H1 (cell line): ENCODE data around the gene PPP2R3B. TPM values are rescaled to one million over a fixed set of nuclear protein-coding genes. Genes with fewer than 3 reads are reported as not detected.

Experiments
- CTCF ChIA-PET: fragments of 300-600 bp; sonication (Branson Sonifier 250); formaldehyde crosslinking; loops from one replicate; lab custom pipeline; 2021; ENCODE audit not compliant: partially characterized antibody; lab: Charles Lee
- POLR2A ChIA-PET: fragments of 300-600 bp; sonication (Branson Sonifier 250); formaldehyde crosslinking; loops from one replicate; lab custom pipeline; 2021; ENCODE audit warnings: inconsistent platforms; ENCODE audit not compliant: partially characterized antibody; lab: Charles Lee
- DNase-seq, 2 experiments: peaks; one replicate each; pipeline versions ENCODE4 v3.0.0 to v3.0.0-alpha.2; 2010 to 2022; ENCODE audit warnings: low spot score in 2 of 2, low read depth in 1 of 2, mixed read lengths in 1 of 2
- FAIRE-seq: peaks from 2 replicates; lab custom pipeline; 2011; peaks lifted over from hg19 to GRCh38; lab: Jason Lieb, UNC
- H2AFZ ChIP-seq: 2 replicates; pipeline ENCODE4 v1.8.1; 2012; ENCODE audit warnings: low read length, inconsistent platforms
- H2AK5ac ChIP-seq: 2 replicates; pipeline ENCODE4 v1.6.1; 2013; ENCODE audit warnings: low read depth, low read length
- H2BK120ac ChIP-seq: replicated peaks from 2 replicates; pipeline ENCODE3; 2013; ENCODE audit warnings: low read depth, low read length, inconsistent platforms
- H2BK12ac ChIP-seq: 2 replicates; pipeline ENCODE4 v1.6.1; 2013; ENCODE audit warnings: low read depth, low read length
- H2BK15ac ChIP-seq: 2 replicates; pipeline ENCODE4 v1.6.1; 2013; ENCODE audit warnings: low read length
- H2BK20ac ChIP-seq: 2 replicates; pipeline ENCODE4 v1.6.1; 2013; ENCODE audit warnings: low read length
- H2BK5ac ChIP-seq: 2 replicates; pipeline ENCODE4 v1.6.1; 2013; ENCODE audit warnings: low read depth, low read length
- H3K14ac ChIP-seq: 2 replicates; pipeline ENCODE4 v1.6.1; 2013; ENCODE audit warnings: inconsistent platforms; ENCODE audit not compliant: insufficient read length
- H3K18ac ChIP-seq: 2 replicates; pipeline ENCODE4 v1.6.1; 2013; ENCODE audit warnings: low read length; ENCODE audit errors: extremely low read depth
- H3K23ac ChIP-seq: 2 replicates; pipeline ENCODE4 v1.6.1; 2013; ENCODE audit warnings: inconsistent platforms; ENCODE audit not compliant: insufficient read length
- H3K23me2 ChIP-seq: 2 replicates; pipeline ENCODE4 v1.6.1; 2013; ENCODE audit warnings: low read depth, low read length
- H3K27ac ChIP-seq: 2 replicates; pipeline ENCODE4 v1.6.1; 2011; ENCODE audit warnings: low read depth, low read length, inconsistent platforms
- H3K27me3 ChIP-seq, 4 experiments: replicated peaks in 1 of 4; 1 replicate in 1 of 4; 2 replicates in 3 of 4; pipeline versions ENCODE4 v1.6.1 to v1.8.1; 2011 to 2013; ENCODE audit warnings: low read length in 3 of 4, mild to moderate bottlenecking in 3 of 4, inconsistent platforms in 2 of 4, mixed read lengths in 2 of 4, moderate library complexity in 1 of 4; ENCODE audit not compliant: control insufficient read depth in 3 of 4, insufficient read depth in 3 of 4; ENCODE audit errors: extremely low read depth in 1 of 4
- H3K36me3 ChIP-seq, 4 experiments: 2 replicates each; pipeline versions ENCODE4 v1.6.1 to v1.8.1; 2011 to 2013; ENCODE audit warnings: mild to moderate bottlenecking in 4 of 4, low read length in 3 of 4, moderate library complexity in 2 of 4, control low read depth in 1 of 4, inconsistent platforms in 1 of 4; ENCODE audit not compliant: insufficient read depth in 4 of 4, control insufficient read depth in 2 of 4
- H3K4ac ChIP-seq: replicated peaks from 2 replicates; pipeline ENCODE3; 2013; ENCODE audit warnings: low read length, low read depth, mixed read lengths, inconsistent platforms; ENCODE audit not compliant: insufficient read length
- H3K4me1 ChIP-seq, 4 experiments: replicated peaks in 1 of 4; 1 replicate in 1 of 4; 2 replicates in 3 of 4; pipeline versions ENCODE4 v1.6.1 to v1.8.1; 2011 to 2013; ENCODE audit warnings: low read length in 3 of 4, inconsistent platforms in 2 of 4, mixed read lengths in 1 of 4; ENCODE audit not compliant: insufficient read depth in 4 of 4, control insufficient read depth in 3 of 4
- H3K4me2 ChIP-seq, 2 experiments: 2 replicates each; pipeline versions ENCODE4 v1.6.1 to v1.8.1; 2011 to 2013; ENCODE audit warnings: low read depth in 2 of 2, low read length in 2 of 2, control low read depth in 1 of 2, inconsistent platforms in 1 of 2, mild to moderate bottlenecking in 1 of 2; ENCODE audit not compliant: insufficient read depth in 1 of 2
- H3K4me3 ChIP-seq, 4 experiments: fragments of 200-600, 300-600 bp in 1 of 4; sonication (generic), shearing (Covaris generic), sonication (Bioruptor Twin) in 1 of 4; 2 replicates each; pipeline versions ENCODE4 v1.5.1 to v1.8.1; 2011 to 2016; ENCODE audit warnings: low read length in 4 of 4, low read depth in 3 of 4, control low read depth in 2 of 4, inconsistent platforms in 2 of 4, mild to moderate bottlenecking in 2 of 4, mixed read lengths in 1 of 4, moderate library complexity in 1 of 4; ENCODE audit not compliant: insufficient read depth in 2 of 4; ENCODE audit errors: extremely low read depth in 1 of 4
- H3K56ac ChIP-seq: replicated peaks from 2 replicates; pipeline ENCODE3; 2013; ENCODE audit warnings: low read depth, mild to moderate bottlenecking, mixed read lengths, low read length, inconsistent platforms; ENCODE audit not compliant: insufficient read length
- H3K79me1 ChIP-seq: 2 replicates; pipeline ENCODE4 v1.6.1; 2013; ENCODE audit warnings: low read depth, low read length, control low read depth
- H3K79me2 ChIP-seq, 2 experiments: 2 replicates each; pipeline versions ENCODE4 v1.6.1 to v1.8.1; 2012 to 2013; ENCODE audit warnings: low read length in 2 of 2, mild to moderate bottlenecking in 2 of 2, inconsistent platforms in 1 of 2; ENCODE audit not compliant: insufficient read depth in 2 of 2, control insufficient read depth in 1 of 2
- H3K9ac ChIP-seq, 4 experiments: replicated peaks in 1 of 4; 1 replicate in 1 of 4; 2 replicates in 3 of 4; pipeline versions ENCODE4 v1.6.1 to v1.8.1; 2011 to 2013; ENCODE audit warnings: low read depth in 3 of 4, low read length in 3 of 4, control low read depth in 2 of 4, mild to moderate bottlenecking in 2 of 4, moderate library complexity in 2 of 4, inconsistent platforms in 1 of 4; ENCODE audit errors: extremely low read depth in 1 of 4
- H3K9me3 ChIP-seq, 2 experiments: 2 replicates each; pipeline versions ENCODE4 v1.6.1 to v1.8.1; 2012 to 2013; ENCODE audit warnings: mild to moderate bottlenecking in 2 of 2, moderate library complexity in 2 of 2, control low read depth in 1 of 2, inconsistent platforms in 1 of 2, low read depth in 1 of 2, low read length in 1 of 2, mixed read lengths in 1 of 2; ENCODE audit not compliant: insufficient read depth in 2 of 2
- H4K20me1 ChIP-seq, 2 experiments: replicated peaks in 1 of 2; 2 replicates each; pipeline versions ENCODE3 to v1.8.1; 2011 to 2013; ENCODE audit warnings: inconsistent platforms in 2 of 2, low read length in 2 of 2, mild to moderate bottlenecking in 1 of 2; ENCODE audit not compliant: insufficient read depth in 2 of 2, control insufficient read depth in 1 of 2
- H4K5ac ChIP-seq: 2 replicates; pipeline ENCODE4 v1.6.1; 2013; ENCODE audit warnings: low read length, low read depth, mixed read lengths, inconsistent platforms; ENCODE audit not compliant: insufficient read length
- H4K8ac ChIP-seq: 2 replicates; pipeline ENCODE4 v1.8.0; 2013; ENCODE audit warnings: mild to moderate bottlenecking, moderate library complexity, low read length, inconsistent platforms; ENCODE audit not compliant: insufficient read depth; ENCODE audit errors: extremely low read depth
- H4K91ac ChIP-seq: replicated peaks from 2 replicates; pipeline ENCODE3; 2013; ENCODE audit warnings: low read length, mixed read lengths, inconsistent platforms; ENCODE audit not compliant: insufficient read length
- CHD2 ChIP-seq: IDR thresholded peaks from 2 replicates; pipeline ENCODE4 v1.6.1; 2012; ENCODE audit warnings: low read length, improper control_type of control experiment
- EGR1 ChIP-seq: IDR thresholded peaks from 2 replicates; pipeline ENCODE4 v1.6.1; 2011; ENCODE audit warnings: low read depth, low read length, borderline replicate concordance
- JUND ChIP-seq: IDR thresholded peaks from 2 replicates; pipeline ENCODE4 v1.6.1; 2011; ENCODE audit warnings: mild to moderate bottlenecking, improper control_type of control experiment, low read length
- RAD21 ChIP-seq, 2 experiments: IDR thresholded peaks in 1 of 2; conservative IDR thresholded peaks in 1 of 2; 2 replicates each; pipeline ENCODE4 v1.6.1; 2011; ENCODE audit warnings: low read depth in 2 of 2, low read length in 2 of 2, improper control_type of control experiment in 1 of 2, inconsistent platforms in 1 of 2, mild to moderate bottlenecking in 1 of 2, moderate library complexity in 1 of 2
- RXRA ChIP-seq: IDR thresholded peaks from 2 replicates; pipeline ENCODE4 v1.6.1; 2011; ENCODE audit warnings: low read depth, mild to moderate bottlenecking, low read length, moderate library complexity; ENCODE audit not compliant: insufficient read depth
- SRF ChIP-seq: IDR thresholded peaks from 2 replicates; pipeline ENCODE4 v1.6.1; 2011; ENCODE audit warnings: mild to moderate bottlenecking, low read depth, low read length, moderate library complexity
- WGBS, 2 experiments: shearing (Covaris generic) in 1 of 2; methylation state at CpG; one replicate each; pipeline versions ENCODE4 v1.1.6 to v1.1.7; 2013 to 2015; ENCODE audit warnings: low lambda C conversion rate in 2 of 2, mixed read lengths in 2 of 2, inconsistent platforms in 1 of 2, low coverage in 1 of 2, missing lambda C conversion rate in 1 of 2; ENCODE audit not compliant: insufficient replicate concordance in 2 of 2, insufficient coverage in 1 of 2, insufficient read length in 1 of 2; ENCODE audit errors: extremely low coverage in 1 of 2, missing lambda C conversion rate in 1 of 2; 5-methylcytosine and 5-hydroxymethylcytosine counted together
- polyA plus RNA-seq, 7 experiments: library from polyadenylated mRNA; depleted of rRNA in 3 of 7; stranded (reverse) in 5 of 7; unstranded in 2 of 7; fragments of >200 nt in 5 of 7; fragments of 200-250 nt in 2 of 7; gene quantifications; 1 replicate in 5 of 7; 2 replicates in 1 of 7; 4 replicates in 1 of 7; pipeline versions ENCODE4 v1.2.1 to v1.2.3, GENCODE V29; 2011 to 2013; ENCODE audit warnings: missing spikeins in 2 of 7, mixed read lengths in 2 of 7
- total RNA-seq: library from RNA; stranded (reverse); fragmentation: NEBNext Ultra II Directional; extraction: Animal tissue kit (Norgen Biotek cat#: 25700); gene quantifications from 2 replicates; pipeline ENCODE4 v1.2.1, GENCODE V29; 2021
- TF ChIP-seq, protein P1 (sequence below): IDR thresholded peaks from 2 replicates; pipeline ENCODE4 v1.6.1; 2011; ENCODE audit warnings: low read length, improper control_type of control experiment
- TF ChIP-seq, protein P2 (sequence below): IDR thresholded peaks from 2 replicates; pipeline ENCODE4 v1.6.1; 2011; ENCODE audit warnings: low read depth, mild to moderate bottlenecking, low read length; ENCODE audit not compliant: insufficient read depth

PPP2R3B gene
- total and polyA plus RNA-seq, 2 of the 8 experiments (the other 6 are each of a cell fraction or from before 2014, with no cell fraction given) = 47.6 to 86.7 TPM

DNA sequence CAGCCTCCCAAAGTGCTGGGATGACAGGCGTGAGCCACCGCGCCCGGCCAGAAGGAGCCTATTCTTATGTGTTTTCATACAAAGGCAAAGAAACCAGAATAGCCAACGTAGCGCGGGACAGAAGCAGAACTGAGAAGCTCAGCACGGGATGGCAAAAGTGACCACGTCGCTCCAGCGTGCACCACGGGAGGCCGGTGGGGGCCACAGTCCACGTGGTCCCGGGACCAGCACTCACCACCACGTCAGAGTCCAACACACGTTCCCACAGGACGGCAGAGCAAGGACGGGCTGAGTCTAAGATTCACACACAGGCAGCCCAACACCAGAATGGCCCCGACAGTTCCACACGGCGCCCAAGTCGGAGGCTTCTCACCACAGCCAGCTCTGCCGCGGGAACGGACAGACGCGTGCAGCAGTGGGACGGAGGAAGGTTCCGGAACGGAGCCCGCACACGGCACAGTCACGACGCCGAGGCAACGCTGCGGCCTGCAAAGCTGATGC lies 49.3 kb downstream of the PPP2R3B start:
- H4K5ac ChIP-seq = no peak overlapping the region
- TF ChIP-seq RAD21 (IDR thresholded peaks at IDR 0.05 in 1 of 2, conservative IDR thresholded peaks at IDR 0.05 in 1 of 2; ENCODE audit: low read depth in 2 of 2, low read length in 2 of 2) = no peak
- TF ChIP-seq, protein P1, sequence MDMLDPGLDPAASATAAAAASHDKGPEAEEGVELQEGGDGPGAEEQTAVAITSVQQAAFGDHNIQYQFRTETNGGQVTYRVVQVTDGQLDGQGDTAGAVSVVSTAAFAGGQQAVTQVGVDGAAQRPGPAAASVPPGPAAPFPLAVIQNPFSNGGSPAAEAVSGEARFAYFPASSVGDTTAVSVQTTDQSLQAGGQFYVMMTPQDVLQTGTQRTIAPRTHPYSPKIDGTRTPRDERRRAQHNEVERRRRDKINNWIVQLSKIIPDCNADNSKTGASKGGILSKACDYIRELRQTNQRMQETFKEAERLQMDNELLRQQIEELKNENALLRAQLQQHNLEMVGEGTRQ = no peak
- TF ChIP-seq CHD2 = no peak
- no peak for TF ChIP-seq JUND
- no peak for TF ChIP-seq RXRA
- TF ChIP-seq SRF = no peak
- TF ChIP-seq, protein P2, sequence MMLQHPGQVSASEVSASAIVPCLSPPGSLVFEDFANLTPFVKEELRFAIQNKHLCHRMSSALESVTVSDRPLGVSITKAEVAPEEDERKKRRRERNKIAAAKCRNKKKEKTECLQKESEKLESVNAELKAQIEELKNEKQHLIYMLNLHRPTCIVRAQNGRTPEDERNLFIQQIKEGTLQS = no peak
- no peak for TF ChIP-seq EGR1

More for the DNA sequence above, 49.3 kb downstream of the PPP2R3B start:
- Histone ChIP-seq H2BK120ac (no peak overlapping the region), H3K79me2 (no peaks in the 10 kb centered on the region), H3K23me2 (no peaks in the 10 kb centered on the region), H3K14ac (no peak overlapping the region), H3K4me1 (no peaks in the 10 kb centered on the region), H3K4me2 (no peak overlapping the region), H3K79me1 (no peaks in the 10 kb centered on the region; the same call in 1 of the 2 replicates), H2BK5ac (no peak overlapping the region), H4K8ac (no peak overlapping the region), H3K18ac (no peak overlapping the region), H3K36me3 (peaks cover 5 to 51% (median 20%) of the 10 kb centered on the region in 4 experiments; a peak in 5 of 8 replicates), H4K20me1 (peaks cover 0 to 12% of the 10 kb centered on the region in 2 experiments), H3K4ac (no peak overlapping the region), H4K91ac (no peak overlapping the region), H3K4me3 (no peak overlapping the region), H2AFZ (no peak overlapping the region), H3K23ac (no peak overlapping the region), H3K27me3 (no peaks in the 10 kb centered on the region), H2BK20ac (no peak overlapping the region), H2BK12ac (no peak overlapping the region), H2AK5ac (no peak overlapping the region), H3K27ac (no peak overlapping the region), H3K9me3 (no peaks in the 10 kb centered on the region; a peak in 1 of 4 replicates), H3K9ac (no peak overlapping the region), H2BK15ac (no peak overlapping the region), H3K56ac (no peak overlapping the region)
- ChIA-PET CTCF (no interaction called here), POLR2A (no interaction called here)
- DNase-seq (no peak), FAIRE-seq (no peak)
- WGBS, 2 experiments = 84% methylated on average over 38 of the region's 38 CpGs; no CpG with 5 or more reads in 1 of the 2 experiments
